SU-DHL-6 (cell line): Measurements from ENCODE around the gene HECW1.

ENCODE experiments used
- H2AFZ ChIP-seq: fragments of 200-600 bp; sonication (generic); 2 replicates; pipeline ENCODE4 v1.6.1; 2014; ENCODE audit warnings: low read depth, mild to moderate bottlenecking, moderate library complexity, mixed read lengths, antibody characterized with exemption, low read length; ENCODE audit not compliant: severe bottlenecking
- H3F3A ChIP-seq: fragments of 200-600 bp; shearing (Covaris generic); 2 replicates; pipeline ENCODE4 v1.6.0; 2016; ENCODE audit warnings: antibody characterized with exemption, mild to moderate bottlenecking; ENCODE audit not compliant: insufficient read depth
- H3K27ac ChIP-seq: fragments of 200-600 bp; sonication (generic); 2 replicates; pipeline ENCODE4 v1.5.1; 2016; ENCODE audit warnings: low read depth, mild to moderate bottlenecking, low read length, moderate library complexity, mixed read lengths
- H3K27me3 ChIP-seq: fragments of 200-600 bp; sonication (generic), shearing (Covaris generic); 2 replicates; pipeline ENCODE4 v1.6.0; 2014; ENCODE audit warnings: mild to moderate bottlenecking, low read length
- H3K36me3 ChIP-seq: fragments of 200-600 bp; sonication (generic); 2 replicates; pipeline ENCODE4 v1.6.1; 2014; ENCODE audit warnings: mild to moderate bottlenecking, low read length, mixed read lengths
- H3K4me2 ChIP-seq: fragments of 300-600, 200-600 bp; shearing (Covaris generic), sonication (generic); 2 replicates; pipeline ENCODE4 v1.6.0; 2014; ENCODE audit warnings: low read length, low read depth, mild to moderate bottlenecking; ENCODE audit not compliant: poor library complexity, severe bottlenecking
- H3K4me3 ChIP-seq: fragments of 200-600 bp; sonication (generic); 2 replicates; pipeline ENCODE4 v1.5.1; 2014; ENCODE audit warnings: antibody characterized with exemption, low read length, mild to moderate bottlenecking, mixed read lengths; ENCODE audit not compliant: insufficient read depth, poor library complexity, severe bottlenecking
- H3K79me2 ChIP-seq: fragments of 200-600 bp; sonication (generic); 2 replicates; pipeline ENCODE4 v1.6.1; 2014; ENCODE audit warnings: mild to moderate bottlenecking, low read length, moderate library complexity; ENCODE audit not compliant: insufficient read depth
- H3K9ac ChIP-seq: fragments of 200-600 bp; sonication (generic); 2 replicates; pipeline ENCODE4 v1.7.0; 2014; ENCODE audit warnings: mild to moderate bottlenecking, low read length
- H3K9me2 ChIP-seq: fragments of 200-600 bp; sonication (generic); replicated peaks from 2 replicates; pipeline ENCODE4 v1.6.1; 2014; ENCODE audit warnings: low read length; ENCODE audit not compliant: insufficient read depth
- H3K9me3 ChIP-seq: fragments of 200-600 bp; sonication (generic); 2 replicates; pipeline ENCODE4 v1.6.1; 2014; ENCODE audit warnings: low read length, mixed read lengths; ENCODE audit not compliant: insufficient read depth
- H4K20me1 ChIP-seq: fragments of 200-600 bp; sonication (generic); 2 replicates; pipeline ENCODE4 v1.6.1; 2014; ENCODE audit warnings: low read depth, mild to moderate bottlenecking, antibody characterized with exemption, low read length, moderate library complexity, mixed read lengths
- EZH2phosphoT487 ChIP-seq: fragments of 200-600 bp; sonication (generic), shearing (Covaris generic); conservative IDR thresholded peaks from 2 replicates; pipeline ENCODE4 v1.6.1; 2018; ENCODE audit warnings: mild to moderate bottlenecking, antibody characterized with exemption, low read length, moderate library complexity, mixed read lengths
- TF ChIP-seq, protein P1 (sequence below): fragments of 200-600 bp; sonication (generic); IDR thresholded peaks from one replicate; pipeline ENCODE4 v1.5.1; 2017; ENCODE audit warnings: antibody characterized with exemption, mild to moderate bottlenecking, low read length, moderate library complexity; ENCODE audit not compliant: insufficient read depth, poor library complexity, severe bottlenecking

Gene HECW1

GRCh38 chr7:43151076-43151475, 38.6 kb downstream of the HECW1 start:
- H3K27ac ChIP-seq, result no peak overlapping the region
- no peaks in the 10 kb centered on the region for H3K79me2 ChIP-seq
- no peaks in the 10 kb centered on the region; the same call in 1 of the 2 replicates for H3K27me3 ChIP-seq
- no peak overlapping the region for H3K4me2 ChIP-seq
- no peaks in the 10 kb centered on the region for H3K9me3 ChIP-seq
- no peaks in the 10 kb centered on the region for H3F3A ChIP-seq
- H4K20me1 ChIP-seq, result no peaks in the 10 kb centered on the region
- TF ChIP-seq, protein P1, sequence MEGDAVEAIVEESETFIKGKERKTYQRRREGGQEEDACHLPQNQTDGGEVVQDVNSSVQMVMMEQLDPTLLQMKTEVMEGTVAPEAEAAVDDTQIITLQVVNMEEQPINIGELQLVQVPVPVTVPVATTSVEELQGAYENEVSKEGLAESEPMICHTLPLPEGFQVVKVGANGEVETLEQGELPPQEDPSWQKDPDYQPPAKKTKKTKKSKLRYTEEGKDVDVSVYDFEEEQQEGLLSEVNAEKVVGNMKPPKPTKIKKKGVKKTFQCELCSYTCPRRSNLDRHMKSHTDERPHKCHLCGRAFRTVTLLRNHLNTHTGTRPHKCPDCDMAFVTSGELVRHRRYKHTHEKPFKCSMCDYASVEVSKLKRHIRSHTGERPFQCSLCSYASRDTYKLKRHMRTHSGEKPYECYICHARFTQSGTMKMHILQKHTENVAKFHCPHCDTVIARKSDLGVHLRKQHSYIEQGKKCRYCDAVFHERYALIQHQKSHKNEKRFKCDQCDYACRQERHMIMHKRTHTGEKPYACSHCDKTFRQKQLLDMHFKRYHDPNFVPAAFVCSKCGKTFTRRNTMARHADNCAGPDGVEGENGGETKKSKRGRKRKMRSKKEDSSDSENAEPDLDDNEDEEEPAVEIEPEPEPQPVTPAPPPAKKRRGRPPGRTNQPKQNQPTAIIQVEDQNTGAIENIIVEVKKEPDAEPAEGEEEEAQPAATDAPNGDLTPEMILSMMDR, result no peak
- TF ChIP-seq EZH2phosphoT487, result no peak
- H3K36me3 ChIP-seq, result no peaks in the 10 kb centered on the region
- no peaks in the 10 kb centered on the region for H3K9me2 ChIP-seq
- no peak overlapping the region for H2AFZ ChIP-seq
- H3K9ac ChIP-seq, result no peak overlapping the region
- H3K4me3 ChIP-seq, result no peak overlapping the region

GRCh38 chr7:43152696-43153095, 40.2 kb downstream of the HECW1 start:
- no peaks in the 10 kb centered on the region for H3K9me3 ChIP-seq
- no peaks in the 10 kb centered on the region for H3K36me3 ChIP-seq
- H3K4me3 ChIP-seq, result no peak overlapping the region
- no peaks in the 10 kb centered on the region for H3F3A ChIP-seq
- no peak overlapping the region for H2AFZ ChIP-seq
- no peak overlapping the region for H3K4me2 ChIP-seq
- TF ChIP-seq, protein P1, result no peak
- TF ChIP-seq EZH2phosphoT487, result no peak
- H3K9ac ChIP-seq, result no peak overlapping the region
- no peak overlapping the region for H3K27ac ChIP-seq
- H3K9me2 ChIP-seq, result no peaks in the 10 kb centered on the region
- H3K27me3 ChIP-seq, result no peaks in the 10 kb centered on the region; the same call in 1 of the 2 replicates
- H4K20me1 ChIP-seq, result no peaks in the 10 kb centered on the region
- H3K79me2 ChIP-seq, result no peaks in the 10 kb centered on the region

DNA sequence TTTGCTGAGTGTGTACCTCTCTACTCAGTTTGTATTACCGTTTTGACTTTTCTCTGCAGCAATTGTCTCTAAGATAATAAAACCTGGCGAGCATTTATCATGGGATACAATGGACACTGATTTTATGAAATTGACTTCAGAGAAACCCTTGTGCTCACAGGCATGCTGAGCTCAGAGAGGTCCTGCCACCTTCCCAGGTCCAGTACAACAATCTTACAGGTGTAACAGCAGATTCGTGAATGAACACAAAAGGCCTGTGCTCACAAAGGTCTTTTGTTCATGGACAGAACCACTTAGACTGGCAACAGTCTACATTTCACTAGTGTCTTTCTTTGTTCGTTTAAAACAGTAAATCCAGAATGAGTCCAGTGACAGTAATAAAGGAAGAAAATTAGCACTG, 43.2 kb downstream of the HECW1 start:
- Histone ChIP-seq H3K9me2 (no peaks in the 10 kb centered on the region), H4K20me1 (no peaks in the 10 kb centered on the region), H3K9me3 (no peaks in the 10 kb centered on the region), H3K27ac (no peak overlapping the region), H3K4me2 (no peak overlapping the region), H3K79me2 (no peaks in the 10 kb centered on the region), H3K27me3 (no peaks in the 10 kb centered on the region), H3F3A (no peaks in the 10 kb centered on the region), H3K4me3 (no peak overlapping the region), H3K36me3 (no peaks in the 10 kb centered on the region), H3K9ac (no peak overlapping the region), H2AFZ (no peak overlapping the region)
- no peak for TF ChIP-seq EZH2phosphoT487
- TF ChIP-seq, protein P1, result no peak
